Activated CD4-positive, alpha-beta T cell treated with anti-CD3 and anti-CD28 coated beads for 36 hours (primary cell): ENCODE data around the gene TRIM60. TPM values are rescaled to one million over a fixed set of nuclear protein-coding genes. Genes with fewer than 3 reads are reported as not detected.
"Not testable (repeated sequence)": the region's sequence is repeated elsewhere in the genome, so short reads cannot be mapped to it uniquely, and the experiment has no call there.

Source experiments
- ATAC-seq: fragments of 200-7000 bp; cut with Tn5 transposase; one replicate; pipeline ENCODE4 v1.10.0; 2021; ENCODE audit warnings: mild to moderate bottlenecking, moderate library complexity
- CTCF ChIA-PET: fragments of 350-600 bp; sonication (Branson Sonifier 250); formaldehyde crosslinking; loops from one replicate; lab custom pipeline; 2021; ENCODE audit warnings: antibody characterized with exemption; lab: Charles Lee
- POLR2A ChIA-PET: fragments of 350-600 bp; sonication (Branson Sonifier 250); formaldehyde crosslinking; loops from one replicate; lab custom pipeline; 2021; ENCODE audit warnings: antibody characterized with exemption, inconsistent platforms; lab: Charles Lee
- DNase-seq: peaks from one replicate; pipeline ENCODE4 v3.0.0-alpha.2; 2020
- H3K27ac Mint-ChIP-seq: one replicate; pipeline ENCODE4 v1.8.0; 2021; ENCODE audit warnings: mixed read lengths
- H3K27me3 Mint-ChIP-seq: one replicate; pipeline ENCODE4 v1.8.0; 2021; ENCODE audit warnings: mixed read lengths
- H3K36me3 Mint-ChIP-seq: one replicate; pipeline ENCODE4 v1.8.0; 2021; ENCODE audit warnings: low read depth, mixed read lengths
- H3K4me1 Mint-ChIP-seq: one replicate; pipeline ENCODE4 v1.8.0; 2021; ENCODE audit warnings: mixed read lengths
- H3K4me3 Mint-ChIP-seq: one replicate; pipeline ENCODE4 v1.8.0; 2021; ENCODE audit warnings: mild to moderate bottlenecking, moderate library complexity, mixed read lengths
- H3K9me3 Mint-ChIP-seq: one replicate; pipeline ENCODE4 v1.8.0; 2021; ENCODE audit warnings: low read depth, mixed read lengths
- intact Hi-C, 2 experiments: fragments of 100-400 bp; cut with DNase I in 1 of 2; cut with micrococcal nuclease in 1 of 2; formaldehyde crosslinking; loops; one replicate each; pipeline versions ENCODE4 v1.14.2 to v1.15.1; 2022 to 2024; cut with DNase I, micrococcal nuclease
- total RNA-seq, 2 experiments: library from RNA; stranded (reverse); gene quantifications; one replicate each; pipeline ENCODE4 v1.2.3, GENCODE V29; 2021

Gene TRIM60
- total RNA-seq, 2 experiments from 2014 or later = not detected

DNA sequence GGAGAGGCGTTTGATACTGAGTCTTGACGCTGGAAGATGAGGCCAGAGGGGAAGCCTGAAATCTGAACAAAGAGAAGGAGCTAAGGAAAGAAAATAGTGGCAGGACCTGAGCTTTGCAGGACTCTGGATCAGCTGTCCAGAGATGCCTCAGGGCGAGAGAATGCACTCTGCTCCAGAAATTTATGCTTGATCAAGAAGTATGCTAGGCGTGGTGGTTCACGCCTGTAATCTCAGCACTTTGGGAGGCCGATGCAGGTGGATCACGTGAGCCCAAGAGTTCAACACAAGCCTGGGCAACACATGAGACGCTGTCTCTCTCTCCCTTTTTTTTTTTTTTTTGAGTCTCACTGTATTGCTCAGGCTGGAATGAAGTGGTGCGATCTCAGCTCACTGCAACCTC is 23.8 kb downstream of the TRIM60 start:
- Mint-ChIP-seq H3K9me3 (no peaks in the 10 kb centered on the region), H3K36me3 (no peaks in the 10 kb centered on the region), H3K4me1 (no peaks in the 10 kb centered on the region), H3K27ac (no peak overlapping the region), H3K4me3 (no peak overlapping the region), H3K27me3 (no peaks in the 10 kb centered on the region)
- CTCF ChIA-PET = interaction anchor here (0.7 kb wide), 1 partner anchor 378 kb away, joined by 3 read pairs; no protein-coding TSS in a partner anchor
- POLR2A ChIA-PET = no interaction called here
- ATAC-seq (no peak), DNase-seq (no peak)
- intact Hi-C loops = no loop called here

DNA sequence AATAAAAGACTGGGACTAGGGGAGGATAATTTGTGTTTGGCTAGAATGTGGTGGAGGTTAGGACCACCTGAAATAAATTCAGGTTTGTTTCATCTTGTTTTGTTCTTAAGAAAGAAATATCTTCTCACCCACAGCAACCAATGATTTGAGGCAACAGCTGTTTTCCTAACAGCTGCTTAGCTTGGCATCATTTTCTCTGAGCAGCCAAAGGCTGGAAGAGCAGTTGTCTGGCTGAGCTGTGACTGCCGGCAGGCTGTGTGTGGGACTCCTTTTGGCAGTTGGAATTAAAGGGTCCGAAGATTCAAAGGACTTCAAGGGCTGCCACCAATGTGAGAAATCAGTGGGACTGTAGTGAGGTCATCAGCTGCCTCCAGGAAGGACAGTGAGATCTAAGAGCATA is 26.9 kb downstream of the TRIM60 start:
- ATAC-seq (no peak), DNase-seq (no peak)
- ChIA-PET POLR2A (no interaction called here), CTCF (no interaction called here)
- Mint-ChIP-seq H3K27me3 (no peaks in the 10 kb centered on the region), H3K4me1 (no peaks in the 10 kb centered on the region), H3K9me3 (no peaks in the 10 kb centered on the region), H3K27ac (no peak overlapping the region), H3K36me3 (no peaks in the 10 kb centered on the region), H3K4me3 (no peak overlapping the region)
- intact Hi-C loops = no loop called here

DNA sequence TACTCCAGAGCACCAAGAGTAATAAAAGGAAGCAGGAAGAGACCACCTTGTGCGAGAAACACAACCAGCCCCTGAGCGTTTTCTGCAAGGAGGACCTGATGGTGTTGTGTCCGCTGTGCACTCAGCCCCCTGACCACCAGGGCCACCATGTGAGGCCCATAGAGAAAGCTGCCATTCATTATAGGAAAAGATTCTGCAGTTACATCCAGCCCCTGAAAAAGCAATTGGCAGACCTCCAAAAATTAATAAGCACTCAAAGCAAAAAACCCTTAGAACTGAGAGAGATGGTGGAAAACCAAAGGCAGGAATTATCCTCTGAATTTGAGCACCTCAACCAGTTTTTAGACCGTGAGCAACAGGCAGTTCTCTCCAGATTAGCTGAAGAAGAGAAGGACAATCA is 27.6 kb downstream of the TRIM60 start:
- Mint-ChIP-seq H3K27me3 (no peaks in the 10 kb centered on the region), H3K4me1 (no peaks in the 10 kb centered on the region), H3K27ac (no peak overlapping the region), H3K9me3 (no peaks in the 10 kb centered on the region), H3K4me3 (no peak overlapping the region), H3K36me3 (no peaks in the 10 kb centered on the region)
- CTCF ChIA-PET = interaction anchor here (0.6 kb wide), 1 partner anchor 688 kb away, joined by 4 read pairs; no protein-coding TSS in a partner anchor
- DNase-seq (no peak), ATAC-seq (no peak)
- intact Hi-C loops = no loop called here
- POLR2A ChIA-PET = no interaction called here

DNA sequence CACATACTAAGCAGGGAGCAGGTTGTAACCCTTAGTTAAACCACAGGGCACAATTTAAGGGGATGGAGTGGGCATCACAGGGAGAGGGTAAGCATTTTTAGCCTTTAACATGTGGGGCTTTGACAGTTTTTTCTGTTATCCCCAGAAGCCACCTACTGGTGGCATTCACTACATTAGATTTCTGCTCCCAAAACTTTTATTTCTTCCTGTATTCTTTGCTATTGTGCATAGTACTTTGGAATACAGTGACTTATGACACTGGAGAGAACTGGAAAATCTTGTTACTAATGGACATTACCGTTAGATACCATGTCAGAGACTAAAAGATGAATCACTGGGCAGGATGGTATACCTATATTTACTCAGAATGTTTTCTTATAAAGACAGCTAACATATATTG is 29.1 kb downstream of the TRIM60 start:
- Mint-ChIP-seq H3K27ac (no peak overlapping the region), H3K4me1 (no peaks in the 10 kb centered on the region), H3K36me3 (no peaks in the 10 kb centered on the region), H3K27me3 (no peaks in the 10 kb centered on the region), H3K4me3 (no peak overlapping the region), H3K9me3 (no peaks in the 10 kb centered on the region)
- intact Hi-C loops = no loop called here
- DNase-seq = no peak
- ChIA-PET CTCF (no interaction called here), POLR2A (no interaction called here)
- ATAC-seq = no peak

DNA sequence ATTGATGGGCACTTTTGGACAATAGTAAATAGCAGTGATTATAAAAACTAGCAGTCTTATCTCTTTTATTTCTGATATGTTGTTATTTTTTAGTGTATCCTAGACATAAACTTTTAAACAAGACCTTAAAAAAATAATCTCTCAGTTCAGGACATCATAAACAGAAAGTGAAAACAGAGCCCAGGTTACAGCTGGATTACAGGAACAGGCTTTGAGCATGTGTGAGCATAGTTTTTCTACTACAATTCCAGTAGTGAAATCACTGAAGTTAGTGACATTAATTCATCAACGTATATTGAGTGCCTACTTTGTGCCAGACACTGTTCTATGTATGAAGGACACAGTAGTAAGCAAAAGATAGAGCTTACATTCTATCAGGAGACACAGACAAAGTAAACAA is 38.8 kb downstream of the TRIM60 start:
- Mint-ChIP-seq H3K27ac (no peak overlapping the region), H3K4me1 (no peaks in the 10 kb centered on the region), H3K4me3 (no peak overlapping the region), H3K27me3 (no peaks in the 10 kb centered on the region), H3K36me3 (peaks cover 2% of the 10 kb centered on the region), H3K9me3 (no peaks in the 10 kb centered on the region)
- CTCF ChIA-PET = no interaction called here
- intact Hi-C loops = no loop called here
- DNase-seq (no peak), ATAC-seq (no peak)
- POLR2A ChIA-PET = no interaction called here

DNA sequence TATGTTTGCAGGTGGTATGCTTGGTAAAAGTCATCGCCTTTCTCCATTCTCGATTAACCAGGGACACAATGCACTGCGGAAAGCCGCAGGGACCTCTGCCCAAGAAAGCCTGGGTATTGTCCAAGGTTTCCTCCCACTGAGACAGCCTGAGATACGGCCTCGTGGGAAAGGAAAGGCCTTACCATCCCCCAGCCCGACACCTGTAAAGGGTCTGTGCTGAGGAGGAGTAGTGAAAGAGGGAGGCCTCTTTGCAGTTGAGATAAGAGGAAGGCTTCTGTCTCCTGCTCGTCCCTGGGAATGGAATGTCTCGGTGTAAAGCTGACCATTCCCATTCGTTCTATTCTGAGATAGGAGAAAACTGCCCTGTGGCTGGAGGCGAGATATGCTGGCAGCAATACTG is 41.5 kb downstream of the TRIM60 start:
- intact Hi-C loops, CTCF ChIA-PET, H3K27ac Mint-ChIP-seq, H3K36me3 Mint-ChIP-seq, H3K27me3 Mint-ChIP-seq, ATAC-seq, H3K4me1 Mint-ChIP-seq, H3K9me3 Mint-ChIP-seq, H3K4me3 Mint-ChIP-seq, POLR2A ChIA-PET, DNase-seq: not testable (repeated sequence)

DNA sequence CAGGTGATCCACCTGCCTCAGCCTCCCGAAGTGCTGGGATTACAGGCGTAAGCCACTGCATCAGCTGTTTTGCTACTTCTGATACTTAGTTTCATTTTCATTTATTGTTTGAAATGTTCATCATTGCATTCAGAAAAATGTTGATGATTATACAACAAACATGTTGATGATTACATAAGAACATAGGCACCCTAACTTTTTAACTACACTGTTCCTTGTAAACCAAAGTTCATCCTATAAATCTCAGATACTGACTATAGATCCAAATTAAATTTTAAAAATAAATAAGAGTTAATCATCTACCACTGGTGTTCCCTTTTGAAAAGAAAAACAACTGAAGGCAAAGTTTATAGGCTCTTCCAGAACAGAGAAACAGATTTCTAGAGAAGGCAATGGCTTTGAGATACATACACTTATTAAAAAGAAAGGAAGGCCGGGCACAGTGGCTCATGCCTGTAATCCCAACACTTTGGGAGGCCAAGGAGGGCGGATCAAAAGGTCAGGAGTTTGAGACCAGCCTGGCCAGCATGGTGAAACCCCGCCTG is 45.3 kb downstream of the TRIM60 start:
- CTCF ChIA-PET = interaction anchor here (0.6 to 1.2 kb wide), 2 partner anchors 24 to 29 kb away, joined by 3 read pairs; no protein-coding TSS in a partner anchor

DNA sequence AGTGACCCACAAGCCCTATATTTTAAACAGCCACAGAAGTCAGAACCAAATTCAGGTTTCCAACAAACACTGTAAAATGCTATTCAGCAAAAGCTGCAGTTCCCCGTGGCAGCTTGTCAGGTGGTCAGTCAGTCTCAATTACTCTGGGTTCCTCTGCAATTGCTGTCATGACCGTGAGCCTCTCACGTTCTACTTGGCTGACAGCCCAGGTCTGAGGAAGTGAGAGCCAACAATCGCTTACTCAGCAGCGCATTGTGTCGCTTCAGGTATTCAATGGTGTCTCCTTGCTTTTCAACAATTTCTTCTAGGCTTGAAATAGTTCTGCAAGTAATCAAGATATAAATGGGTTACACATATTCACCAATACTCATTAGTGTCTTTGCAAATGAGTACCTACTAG is 47.7 kb downstream of the TRIM60 start:
- Mint-ChIP-seq H3K4me3 (no peak overlapping the region), H3K4me1 (no peaks in the 10 kb centered on the region), H3K27me3 (no peaks in the 10 kb centered on the region), H3K36me3 (peaks cover 14% of the 10 kb centered on the region), H3K27ac (no peak overlapping the region), H3K9me3 (no peaks in the 10 kb centered on the region)
- CTCF ChIA-PET = no interaction called here
- POLR2A ChIA-PET = no interaction called here
- DNase-seq = no peak
- no peak for ATAC-seq
- intact Hi-C loops = no loop called here

More for the DNA sequence above, 45.3 kb downstream of the TRIM60 start:
- Mint-ChIP-seq H3K9me3 (no peaks in the 10 kb centered on the region), H3K27ac (no peak overlapping the region), H3K4me3 (no peak overlapping the region), H3K4me1 (no peaks in the 10 kb centered on the region), H3K27me3 (no peaks in the 10 kb centered on the region), H3K36me3 (peaks cover 16% of the 10 kb centered on the region)
- POLR2A ChIA-PET = no interaction called here
- ATAC-seq (no peak), DNase-seq (no peak)
- intact Hi-C loops = no loop called here

DNA sequence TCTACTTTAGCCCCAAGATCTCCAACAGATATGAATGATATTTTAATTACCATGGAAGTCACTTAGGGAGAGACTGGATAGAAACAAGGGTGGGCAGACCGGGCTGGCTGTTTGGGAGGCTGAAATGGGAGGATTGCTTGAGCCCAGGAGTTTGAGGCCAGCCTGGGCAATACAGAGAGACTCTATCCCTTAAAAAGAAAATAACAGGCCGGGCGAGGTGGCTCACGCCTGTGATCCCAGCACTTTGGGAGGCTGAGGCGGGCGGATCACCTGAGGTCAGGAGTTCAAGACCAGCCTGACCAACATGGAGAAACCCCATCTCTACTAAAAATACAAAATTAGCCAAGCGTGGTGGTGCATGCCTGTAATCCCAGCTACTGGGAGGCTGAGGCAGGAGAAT is 53.0 kb downstream of the TRIM60 start:
- POLR2A ChIA-PET, DNase-seq, H3K27me3 Mint-ChIP-seq, H3K4me1 Mint-ChIP-seq, intact Hi-C loops, CTCF ChIA-PET, H3K27ac Mint-ChIP-seq, ATAC-seq, H3K4me3 Mint-ChIP-seq, H3K9me3 Mint-ChIP-seq: not testable (repeated sequence)
- H3K36me3 Mint-ChIP-seq = peaks cover 21% of the 10 kb centered on the region

DNA sequence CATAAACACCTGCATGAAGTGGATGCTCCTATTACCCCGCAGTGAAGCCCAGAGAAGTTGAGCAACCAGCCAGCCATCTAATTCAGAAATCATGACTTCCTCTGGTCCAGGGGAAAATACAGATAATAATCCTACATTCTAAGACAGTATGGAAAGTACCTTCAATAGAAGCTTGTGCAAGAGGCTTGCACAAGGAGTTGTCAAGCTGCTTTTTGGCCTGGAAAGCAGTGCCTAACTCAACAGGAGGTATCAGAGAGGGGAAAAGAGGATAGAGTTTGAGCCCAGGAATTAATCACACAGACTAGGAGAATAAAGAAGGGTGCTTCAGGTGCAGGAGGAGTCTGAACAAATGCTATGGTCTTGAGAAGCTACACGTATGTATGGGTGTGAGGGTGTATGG is 54.1 kb downstream of the TRIM60 start:
- intact Hi-C loops = no loop called here
- no peak overlapping the region for H3K27ac Mint-ChIP-seq
- ChIA-PET POLR2A (no interaction called here), CTCF (interaction anchor here (1.1 kb wide), 1 partner anchor 27 kb away, joined by 3 read pairs; the partner anchor contains the start of gene TMEM192)
- H3K36me3 Mint-ChIP-seq = peaks cover 23% of the 10 kb centered on the region
- no peak for DNase-seq
- H3K4me3 Mint-ChIP-seq = no peak overlapping the region
- ATAC-seq = no peak
- H3K9me3 Mint-ChIP-seq = no peaks in the 10 kb centered on the region
- H3K4me1 Mint-ChIP-seq = no peaks in the 10 kb centered on the region
- H3K27me3 Mint-ChIP-seq = no peaks in the 10 kb centered on the region

DNA sequence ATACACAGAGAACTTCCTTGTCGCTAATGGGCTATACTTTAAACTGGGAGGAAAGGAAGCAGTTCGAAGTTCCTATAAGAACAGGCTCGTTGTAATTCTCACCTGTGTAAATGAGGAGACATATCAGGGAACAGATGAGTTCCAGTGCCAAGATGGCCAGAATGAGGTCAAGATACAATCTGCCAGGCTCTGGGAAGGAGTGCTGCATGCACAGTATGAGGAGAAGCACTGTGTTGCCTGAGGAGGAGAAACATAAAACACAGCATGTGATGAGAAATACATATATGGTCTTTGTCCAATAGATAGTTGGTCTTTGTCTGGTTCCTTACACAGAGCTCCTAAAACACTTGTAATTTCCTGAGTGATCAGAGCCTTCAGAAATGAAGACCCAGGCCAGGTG is 56.6 kb downstream of the TRIM60 start:
- intact Hi-C loops = no loop called here
- CTCF ChIA-PET = no interaction called here
- no peak for ATAC-seq

More for the DNA sequence above, 56.6 kb downstream of the TRIM60 start:
- Mint-ChIP-seq H3K36me3 (peaks cover 29% of the 10 kb centered on the region), H3K4me3 (no peak overlapping the region), H3K27me3 (no peaks in the 10 kb centered on the region), H3K9me3 (no peaks in the 10 kb centered on the region), H3K27ac (no peak overlapping the region), H3K4me1 (no peaks in the 10 kb centered on the region)
- DNase-seq = no peak
- POLR2A ChIA-PET = no interaction called here
